Measurements from ENCODE around the gene EFHC1.
A peak's percentile ranks its signal among the peaks of the same experiment; 100 is the strongest.
"Not testable (repeated sequence)": the region's sequence is repeated elsewhere in the genome, so short reads cannot be mapped to it uniquely, and the experiment has no call there.

EFHC1 gene, protein sequence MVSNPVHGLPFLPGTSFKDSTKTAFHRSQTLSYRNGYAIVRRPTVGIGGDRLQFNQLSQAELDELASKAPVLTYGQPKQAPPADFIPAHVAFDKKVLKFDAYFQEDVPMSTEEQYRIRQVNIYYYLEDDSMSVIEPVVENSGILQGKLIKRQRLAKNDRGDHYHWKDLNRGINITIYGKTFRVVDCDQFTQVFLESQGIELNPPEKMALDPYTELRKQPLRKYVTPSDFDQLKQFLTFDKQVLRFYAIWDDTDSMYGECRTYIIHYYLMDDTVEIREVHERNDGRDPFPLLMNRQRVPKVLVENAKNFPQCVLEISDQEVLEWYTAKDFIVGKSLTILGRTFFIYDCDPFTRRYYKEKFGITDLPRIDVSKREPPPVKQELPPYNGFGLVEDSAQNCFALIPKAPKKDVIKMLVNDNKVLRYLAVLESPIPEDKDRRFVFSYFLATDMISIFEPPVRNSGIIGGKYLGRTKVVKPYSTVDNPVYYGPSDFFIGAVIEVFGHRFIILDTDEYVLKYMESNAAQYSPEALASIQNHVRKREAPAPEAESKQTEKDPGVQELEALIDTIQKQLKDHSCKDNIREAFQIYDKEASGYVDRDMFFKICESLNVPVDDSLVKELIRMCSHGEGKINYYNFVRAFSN

DNA sequence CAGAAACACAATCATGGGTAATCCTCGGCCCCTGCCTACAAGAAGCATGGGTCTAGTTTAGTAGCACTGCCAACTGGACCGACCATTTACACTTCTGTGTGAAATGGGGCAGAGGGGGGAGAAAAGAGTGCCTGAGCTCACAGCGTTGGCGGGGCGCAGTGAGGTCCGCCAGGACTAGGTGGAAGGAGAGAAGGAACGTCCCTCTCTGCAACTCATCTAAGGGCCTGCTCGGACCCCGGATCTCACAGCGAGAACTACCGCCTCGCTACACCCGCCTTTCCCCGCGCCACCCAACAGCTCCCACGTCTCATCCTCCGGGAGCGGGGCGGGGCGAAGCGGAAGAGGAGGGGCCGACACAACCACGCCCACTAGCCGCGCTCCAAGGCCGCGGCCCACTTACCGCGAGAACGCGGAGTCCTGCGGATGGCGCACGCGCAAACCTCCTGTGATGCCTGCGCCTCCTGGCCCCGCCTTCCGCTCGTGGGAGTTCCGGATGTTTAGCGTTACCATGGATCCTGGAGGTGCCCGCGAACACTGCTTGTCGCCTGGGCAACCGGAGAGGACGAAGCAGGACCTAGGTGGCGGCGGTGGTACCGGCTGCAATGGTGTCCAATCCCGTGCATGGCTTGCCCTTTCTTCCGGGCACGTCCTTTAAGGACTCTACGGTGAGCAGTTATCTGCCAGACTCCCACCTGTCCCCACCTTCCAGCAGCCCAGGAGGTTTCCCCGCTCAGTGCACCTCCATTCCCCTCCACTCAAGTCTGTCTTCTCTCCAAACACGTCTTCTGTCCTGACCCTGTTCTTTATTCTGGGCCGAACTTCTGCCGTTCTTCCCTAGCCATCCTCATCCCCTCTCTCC lies at the start of gene EFHC1:
Gene EFHC1 (plus strand): TSS at position 534 of the 859 bp plus-strand sequence. CDS start 69 bp downstream, at position 603.
- DNase-seq = peak; percentile 98

DNA sequence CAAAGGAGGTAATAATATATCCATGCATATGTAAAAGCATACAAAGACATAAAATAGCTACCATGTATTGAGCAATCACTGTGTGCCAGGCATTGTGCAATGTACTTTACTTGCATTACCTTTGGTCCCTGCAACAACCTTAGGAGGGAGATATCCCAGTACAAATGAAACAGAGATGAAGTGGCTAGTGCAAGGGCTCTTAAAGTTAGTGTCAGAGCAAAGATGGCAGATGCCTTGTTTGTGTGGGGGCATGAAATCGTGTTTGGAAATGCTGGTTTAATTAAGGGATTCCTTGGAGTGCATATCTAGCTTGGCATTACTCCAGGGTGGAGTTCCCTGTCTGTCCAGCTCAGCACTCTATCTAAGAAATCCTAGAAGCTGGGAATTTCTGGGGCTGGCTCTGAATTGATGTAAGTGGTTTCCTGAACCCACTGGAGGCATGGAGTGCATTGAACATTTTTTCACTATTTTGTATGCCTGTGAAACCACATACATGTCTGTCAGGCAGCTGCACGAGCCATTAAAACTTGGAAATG lies 48.4 kb upstream of the EFHC1 start:
- no peak for DNase-seq

DNA sequence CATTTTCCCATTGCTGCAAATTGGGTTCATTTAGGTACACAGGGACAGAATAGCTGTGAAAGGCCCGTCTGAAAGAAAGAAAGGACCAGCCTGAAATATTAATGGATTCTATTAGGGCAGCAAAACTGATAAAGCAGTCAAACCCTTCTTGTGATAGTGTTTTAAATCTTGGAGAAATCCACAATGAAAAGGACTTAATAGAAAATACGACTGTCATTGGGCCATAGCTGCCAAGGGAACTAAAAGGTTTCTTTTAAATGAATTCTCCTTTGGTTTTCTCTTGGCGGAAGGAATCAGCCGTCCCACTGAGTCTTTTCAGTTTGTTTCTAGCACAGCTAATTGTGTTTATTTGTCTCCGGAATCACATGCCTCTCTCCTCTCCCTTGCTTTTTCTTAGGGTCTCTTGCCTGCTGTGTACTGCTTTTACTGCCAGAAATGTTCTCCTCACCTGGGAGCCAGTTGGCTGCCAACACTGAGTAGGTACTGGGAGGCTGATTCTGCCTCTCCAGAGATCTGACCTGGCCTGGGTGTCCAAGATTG lies 46.9 kb upstream of the EFHC1 start:
- DNase-seq = no peak

DNA sequence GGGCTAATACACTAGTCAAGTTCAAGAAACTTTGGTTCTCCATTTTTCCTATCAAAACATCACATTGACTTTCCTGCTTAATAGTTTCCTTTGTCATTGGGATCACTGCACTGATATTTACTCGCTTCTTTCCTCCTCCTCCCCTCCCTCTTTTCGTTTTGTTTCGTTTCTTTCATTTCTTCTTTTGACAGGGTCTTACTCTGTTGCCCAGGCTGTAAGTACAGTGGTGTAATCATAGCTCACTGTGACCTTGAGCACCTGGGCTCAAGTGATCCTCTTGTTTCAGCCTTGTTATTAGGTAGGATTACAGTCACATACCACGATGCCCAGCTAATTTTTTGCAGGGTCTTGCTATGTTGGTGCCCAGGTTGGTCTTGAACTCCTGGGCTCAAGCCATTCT lies 45.9 kb upstream of the EFHC1 start:
- DNase-seq = no peak

DNA sequence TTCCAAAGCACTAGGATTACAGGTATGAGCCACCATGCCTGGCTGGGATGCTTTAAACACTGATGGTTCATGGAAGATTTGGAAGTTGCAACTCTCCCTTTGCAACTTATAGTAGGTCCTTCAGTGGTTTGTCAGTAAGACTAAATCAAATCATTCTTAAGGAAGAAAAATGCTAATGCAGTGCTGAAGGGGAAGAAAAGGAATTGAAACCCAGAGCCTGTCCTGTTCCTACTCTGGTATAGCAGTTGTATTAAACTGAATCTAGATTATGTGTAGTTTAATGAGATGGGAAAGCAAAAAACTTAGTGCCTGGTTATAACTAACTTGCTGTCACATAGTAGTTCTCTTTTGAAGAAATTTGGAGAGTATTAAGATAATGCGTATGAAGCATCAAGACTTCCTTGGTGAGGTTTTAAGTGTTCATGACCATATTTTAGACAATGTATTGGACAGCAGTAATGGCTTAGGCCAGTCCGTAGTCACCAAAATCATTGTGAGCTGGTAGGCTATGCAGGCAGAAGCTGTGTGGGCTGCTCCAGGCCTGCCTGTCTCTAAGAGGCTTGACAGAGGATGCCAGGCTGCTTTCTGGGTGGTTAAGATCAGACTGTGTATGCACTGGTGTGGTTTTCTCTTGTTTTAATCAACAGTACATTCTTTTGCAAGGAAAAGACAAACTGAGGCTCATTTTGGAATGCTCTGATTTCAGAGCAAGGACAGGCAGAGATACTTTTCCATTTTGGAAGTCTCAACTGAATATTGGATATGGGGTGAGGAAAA lies 44.2 kb upstream of the EFHC1 start:
- DNase-seq = no peak

DNA sequence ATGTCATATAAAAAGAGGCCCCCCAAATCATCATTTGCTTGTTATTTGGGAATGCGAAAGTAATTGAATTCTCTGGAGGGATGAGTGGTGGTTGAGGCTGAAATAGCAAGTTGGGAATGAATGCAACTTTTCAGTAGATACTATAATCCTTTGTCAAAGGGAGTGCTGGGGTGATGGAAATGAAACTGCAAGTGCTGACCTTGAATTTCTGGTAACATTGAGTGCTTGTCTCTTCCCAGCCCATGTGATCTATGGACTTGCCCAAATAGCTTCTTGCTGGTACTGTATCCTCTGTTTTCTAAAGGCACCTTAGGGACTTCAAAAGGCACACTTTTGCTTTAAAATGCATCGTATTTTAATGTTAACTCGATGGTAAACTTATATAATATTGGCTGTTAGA lies 43.4 kb upstream of the EFHC1 start:
- no peak for DNase-seq

DNA sequence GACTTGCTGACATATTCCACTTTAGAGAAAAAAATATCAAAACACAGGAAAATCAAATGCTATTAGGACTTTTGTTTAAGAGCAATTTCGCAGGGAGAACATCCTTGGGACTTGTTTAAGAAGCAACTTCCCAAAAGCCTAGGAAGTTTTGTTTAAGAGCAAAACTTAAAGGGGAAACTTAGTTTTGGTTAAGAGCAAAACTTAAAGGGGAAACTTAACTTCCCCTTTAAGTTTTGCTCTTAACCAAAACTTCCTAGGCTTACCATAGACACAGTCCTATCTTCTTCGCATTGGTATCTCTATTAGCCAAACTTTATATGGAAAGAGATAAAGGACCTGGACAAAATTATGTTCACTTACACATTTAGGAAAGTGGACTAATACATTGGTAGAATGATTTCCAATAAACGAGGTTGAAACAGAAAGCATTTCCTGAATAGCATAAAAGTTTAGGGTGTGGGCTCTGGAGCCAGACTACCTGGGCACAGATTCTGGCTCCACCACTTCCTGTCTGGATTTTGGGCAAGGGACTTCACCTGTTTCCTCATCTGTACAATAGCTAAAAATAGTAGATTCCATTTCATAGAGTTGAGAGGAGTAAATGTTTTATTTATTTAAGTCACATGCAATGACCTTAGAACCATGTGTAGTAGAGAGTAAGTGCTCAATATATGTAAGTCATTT lies 42.5 kb upstream of the EFHC1 start:
- DNase-seq = no peak

DNA sequence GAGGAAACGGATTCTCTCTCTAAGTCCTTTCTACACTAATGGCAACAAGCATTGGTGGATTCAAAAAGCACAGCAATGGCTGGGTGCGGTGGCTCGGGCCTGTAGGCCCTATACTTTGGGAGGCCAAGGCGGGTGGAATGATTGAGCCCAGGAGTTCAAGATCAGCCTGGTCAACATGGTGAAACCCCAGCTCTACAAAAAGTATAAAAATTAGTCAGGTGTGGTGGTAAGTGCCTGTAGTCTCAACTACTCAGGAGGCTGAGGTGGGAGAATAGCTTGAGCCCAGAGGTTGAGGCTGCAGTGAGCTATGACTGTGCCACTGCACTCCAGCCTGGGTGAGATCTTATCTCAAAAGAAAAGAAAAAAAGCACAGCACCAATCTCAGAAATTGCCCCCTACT lies 38.9 kb upstream of the EFHC1 start:
- DNase-seq = no peak

DNA sequence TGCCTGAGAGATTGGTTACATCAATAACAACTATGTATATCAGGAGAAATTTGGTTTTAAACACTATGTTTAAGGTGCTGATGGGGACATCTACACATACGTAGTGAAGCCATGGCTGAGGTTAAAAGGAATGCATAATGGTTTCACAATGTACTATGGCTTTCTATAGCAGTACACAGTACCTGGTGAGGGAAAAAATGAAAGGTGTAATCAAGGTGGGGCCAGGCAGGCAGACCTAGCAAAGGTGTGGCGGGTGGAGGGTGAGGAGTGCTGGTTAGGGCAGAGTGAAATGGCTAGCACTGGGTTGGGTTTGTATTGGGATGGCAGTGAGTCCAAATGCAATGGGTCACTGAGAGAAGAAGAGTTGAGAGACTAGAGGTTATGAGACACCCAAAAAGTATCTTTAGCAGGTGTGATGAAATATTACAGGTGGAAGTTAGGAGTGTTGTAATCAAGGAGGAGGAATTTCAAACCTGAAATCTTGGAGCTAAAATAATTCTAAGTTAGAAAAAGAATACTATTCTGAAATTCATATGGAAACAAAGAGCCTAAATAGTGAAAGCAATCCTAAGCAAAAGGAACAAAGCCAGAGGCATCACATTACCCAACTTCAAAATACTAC lies 35.9 kb upstream of the EFHC1 start:
- DNase-seq = no peak

DNA sequence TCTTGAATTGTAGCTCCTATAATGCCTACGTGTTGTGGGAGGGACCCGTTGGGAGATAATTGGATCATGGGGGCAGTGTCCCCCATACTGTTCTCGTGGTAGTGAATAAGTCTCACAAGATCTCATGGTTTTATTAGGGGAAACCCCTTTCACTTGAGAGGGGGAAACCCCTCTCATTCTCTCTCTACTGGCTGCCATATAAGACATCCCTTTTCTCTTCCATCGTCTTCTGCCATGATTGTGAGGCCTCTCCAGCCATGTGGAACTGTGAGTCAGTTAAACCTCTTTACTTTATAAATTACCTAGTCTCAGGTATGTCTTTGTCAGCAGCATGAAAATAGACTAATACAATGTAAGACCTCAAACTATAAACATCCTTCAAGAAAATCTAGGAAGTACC lies 35.1 kb upstream of the EFHC1 start:
- DNase-seq = no peak

DNA sequence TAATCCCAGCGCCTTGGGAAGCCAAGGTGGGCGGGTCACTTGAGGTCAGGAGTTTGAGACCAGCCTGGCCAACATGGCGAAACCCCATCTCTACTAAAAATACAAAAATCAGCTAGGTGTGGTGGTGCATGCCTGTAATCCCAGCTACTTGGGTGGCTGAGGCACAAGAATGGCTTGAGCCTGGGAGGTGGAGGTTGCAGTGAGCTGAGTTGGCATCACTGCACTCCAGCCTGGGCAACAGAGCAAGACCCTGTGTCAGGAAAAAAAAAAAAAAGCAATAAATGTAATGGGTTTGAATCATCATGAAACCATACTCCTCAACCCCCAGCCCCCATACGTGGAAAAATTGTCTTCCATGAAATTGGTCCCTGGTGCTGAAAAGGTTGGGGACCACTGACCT lies 32.0 kb upstream of the EFHC1 start:
- not testable (repeated sequence) for DNase-seq

DNA sequence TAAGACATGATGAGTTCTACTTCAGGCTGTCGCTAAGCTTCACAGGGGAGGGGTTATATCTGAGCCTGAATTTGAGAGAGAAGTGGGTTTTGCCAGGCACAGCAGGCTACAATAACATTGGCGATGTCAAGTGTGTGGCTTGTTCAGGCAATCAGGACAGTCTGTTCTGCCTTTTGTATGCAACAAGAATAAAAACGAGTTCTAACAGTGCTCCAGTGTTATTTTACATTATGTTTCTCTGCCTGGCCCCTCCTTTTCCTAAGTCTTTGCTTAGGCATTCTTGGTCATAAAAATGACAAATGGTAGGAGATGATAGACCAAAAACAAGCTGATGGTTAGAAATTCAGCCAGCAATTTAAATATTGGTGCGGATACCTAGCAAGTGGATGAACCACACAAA lies 31.4 kb upstream of the EFHC1 start:
- DNase-seq = no peak

DNA sequence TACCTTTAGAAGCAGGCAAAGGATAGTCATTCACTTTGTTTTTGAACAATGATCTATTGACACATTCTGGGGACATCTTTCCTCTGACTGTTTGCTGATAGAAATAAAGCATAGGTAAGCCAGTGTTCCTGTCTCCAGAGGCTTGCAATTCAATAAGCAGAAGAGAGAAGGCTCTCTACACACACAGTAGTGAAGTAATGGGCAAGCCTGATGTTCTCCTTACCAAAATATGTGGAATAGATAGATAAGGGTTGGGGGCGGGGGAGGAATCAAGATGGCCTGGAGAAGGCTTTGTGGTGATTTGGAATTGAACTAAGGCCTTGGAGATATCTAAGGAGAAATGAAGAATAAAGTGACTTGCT lies 30.9 kb upstream of the EFHC1 start:
- no peak for DNase-seq

DNA sequence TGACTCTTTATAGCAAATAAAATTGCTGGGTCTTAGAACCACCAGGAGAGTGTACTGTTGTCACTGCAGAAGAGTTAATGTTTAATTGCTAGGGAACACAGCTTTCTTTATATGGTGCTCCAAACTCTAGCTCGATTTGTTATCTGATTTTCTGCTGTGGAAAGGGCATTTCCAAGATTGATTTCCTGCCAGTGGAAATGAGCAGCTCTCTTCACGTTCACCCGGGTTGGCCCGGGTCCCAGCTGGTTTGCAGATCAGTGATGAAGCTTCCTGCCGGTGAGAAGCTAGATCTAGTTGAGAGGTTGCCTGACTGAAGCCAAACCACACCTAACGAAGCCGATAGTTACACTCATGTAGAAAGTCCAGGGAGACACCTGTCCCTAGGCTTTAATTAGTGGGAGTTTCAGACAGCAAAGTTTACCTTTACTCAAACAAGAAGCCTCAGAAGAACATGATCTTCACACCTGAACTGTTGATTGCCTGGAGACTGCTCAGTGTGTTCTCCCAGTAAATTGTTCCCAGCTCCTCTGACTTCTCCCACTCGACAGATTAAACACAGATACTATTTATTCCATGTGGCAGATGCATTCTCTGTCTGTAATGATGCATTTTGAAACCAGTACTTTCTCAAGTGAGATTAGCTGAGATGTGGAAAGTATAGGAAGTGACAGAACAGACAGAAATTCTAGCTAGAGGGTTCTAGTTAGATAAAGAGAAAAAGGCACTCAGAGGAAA lies 30.3 kb upstream of the EFHC1 start:
- DNase-seq = peak; percentile 62

DNA sequence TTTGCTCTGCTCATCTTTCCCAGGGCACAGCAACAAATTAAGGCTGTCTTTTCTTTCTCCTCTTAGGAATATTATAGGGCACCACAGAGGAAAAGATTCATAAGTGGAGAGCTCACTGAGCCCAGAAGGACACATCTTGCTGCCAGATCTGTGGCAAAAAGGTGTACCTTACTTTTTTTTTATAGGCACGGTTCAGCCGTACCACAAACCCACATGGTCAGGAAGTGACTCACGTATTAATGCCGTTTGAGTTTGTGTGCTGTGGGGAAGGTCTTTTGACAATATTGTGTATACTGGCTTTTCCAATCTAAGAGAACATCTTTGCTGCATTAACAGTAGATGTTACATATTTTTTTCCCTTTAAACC lies 29.8 kb upstream of the EFHC1 start:
- DNase-seq = peak; percentile 17

DNA sequence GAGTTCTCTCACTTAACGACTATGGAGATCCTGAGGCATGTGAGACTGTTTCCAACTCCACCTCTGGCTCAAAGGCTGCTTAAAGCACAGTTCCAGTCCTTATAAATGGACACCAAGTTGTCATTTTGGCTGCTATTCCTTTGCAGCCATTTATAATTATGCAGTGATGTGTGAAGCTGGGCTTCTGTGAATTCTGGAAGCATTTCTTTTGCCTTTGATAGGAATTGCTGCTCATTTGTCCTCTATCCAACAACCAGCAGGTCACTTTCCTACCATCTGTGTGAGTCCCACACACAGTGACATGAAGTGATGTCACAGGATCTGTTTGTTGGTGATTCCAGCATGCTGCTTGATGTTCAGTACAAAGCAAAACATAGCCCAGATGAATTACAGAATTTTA lies 28.5 kb upstream of the EFHC1 start:
- DNase-seq = no peak

DNA sequence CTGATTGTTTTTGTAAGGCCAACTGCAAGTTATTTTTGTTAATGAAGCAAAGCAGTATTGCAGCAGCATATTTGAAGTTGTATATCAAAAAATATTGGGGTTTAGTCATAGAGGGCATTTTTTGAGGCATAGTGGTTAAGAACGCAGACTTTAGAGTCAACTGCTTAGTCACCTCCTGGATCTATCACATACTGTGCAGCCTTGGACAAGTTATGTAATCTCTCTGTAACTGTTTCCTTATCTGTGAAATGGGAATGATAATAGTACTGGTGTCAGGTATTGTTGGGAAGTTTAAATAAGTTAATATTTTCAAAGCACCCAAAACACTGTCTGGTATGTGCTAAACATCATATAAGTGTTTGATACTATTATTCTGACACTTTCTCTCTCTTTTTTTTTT lies 27.2 kb upstream of the EFHC1 start:
- no peak for DNase-seq

DNA sequence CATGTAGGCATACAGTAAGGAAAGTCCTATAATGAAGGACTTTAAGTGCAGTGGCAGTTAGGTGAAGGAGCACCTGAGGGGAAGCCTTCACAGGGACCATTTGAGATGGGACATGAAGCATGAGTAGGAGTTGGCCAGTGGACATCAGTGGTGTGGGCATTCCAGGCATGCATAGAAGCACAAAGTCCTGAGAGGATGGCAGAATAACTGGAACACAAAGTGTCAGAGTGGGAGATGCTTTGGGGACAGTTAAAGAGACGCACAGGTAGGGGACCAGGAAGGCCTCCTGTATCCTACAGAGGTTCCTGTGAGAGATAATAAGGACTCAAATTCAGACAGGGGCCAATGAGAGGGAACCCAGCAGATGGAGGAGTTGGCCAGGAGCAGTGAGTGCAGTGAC lies 26.4 kb upstream of the EFHC1 start:
- no peak for DNase-seq

DNA sequence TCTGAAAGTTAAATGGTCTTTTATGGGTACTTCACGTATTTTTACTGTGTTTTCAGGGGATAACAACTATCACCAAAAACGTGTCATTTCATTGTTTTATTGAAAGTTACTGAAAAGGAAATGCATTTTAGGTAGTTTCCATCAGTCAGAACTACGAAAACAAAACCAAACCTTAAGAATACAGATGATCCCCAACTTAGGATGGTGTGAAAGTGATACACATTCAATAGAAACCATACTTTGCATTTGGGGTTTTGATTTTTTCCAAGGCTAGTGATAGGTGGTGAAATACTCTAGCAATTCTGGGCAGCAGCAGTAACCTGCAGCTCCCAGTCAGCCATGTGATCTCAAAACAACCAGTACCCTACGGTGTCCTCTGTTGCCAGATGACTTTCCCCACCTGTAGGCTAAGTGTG lies 25.9 kb upstream of the EFHC1 start:
- DNase-seq = no peak

DNA sequence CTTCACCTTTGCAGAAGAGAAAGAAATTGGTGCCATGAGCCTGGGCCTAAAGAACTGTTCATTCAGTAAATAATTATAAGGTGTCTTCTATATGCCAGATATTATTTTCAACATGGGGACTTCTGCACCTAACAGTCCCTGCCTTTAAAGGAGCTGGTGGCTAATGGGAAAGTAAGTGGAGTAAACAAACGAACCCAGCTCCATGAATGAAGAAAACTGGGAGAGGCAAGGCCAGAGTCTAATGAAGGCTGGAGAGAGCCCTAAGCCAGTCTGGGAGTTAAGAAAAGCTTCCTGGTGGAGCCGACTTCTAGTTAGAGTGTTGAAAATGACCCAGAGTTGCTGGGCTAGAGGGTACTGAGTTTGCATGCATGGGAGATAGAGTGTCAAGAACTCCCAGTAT lies 24.2 kb upstream of the EFHC1 start:
- no peak for DNase-seq
